Astrocyte of the hippocampus (primary cell): ENCODE results near the gene SLC2A14.
"Not testable (repeated sequence)": the region's sequence is repeated elsewhere in the genome, so short reads cannot be mapped to it uniquely, and the experiment has no call there.

ENCODE experiments used
- DNase-seq: peaks from one replicate; pipeline ENCODE4 v3.0.0; 2011; ENCODE audit warnings: low read depth, low spot score

SLC2A14 gene

DNA sequence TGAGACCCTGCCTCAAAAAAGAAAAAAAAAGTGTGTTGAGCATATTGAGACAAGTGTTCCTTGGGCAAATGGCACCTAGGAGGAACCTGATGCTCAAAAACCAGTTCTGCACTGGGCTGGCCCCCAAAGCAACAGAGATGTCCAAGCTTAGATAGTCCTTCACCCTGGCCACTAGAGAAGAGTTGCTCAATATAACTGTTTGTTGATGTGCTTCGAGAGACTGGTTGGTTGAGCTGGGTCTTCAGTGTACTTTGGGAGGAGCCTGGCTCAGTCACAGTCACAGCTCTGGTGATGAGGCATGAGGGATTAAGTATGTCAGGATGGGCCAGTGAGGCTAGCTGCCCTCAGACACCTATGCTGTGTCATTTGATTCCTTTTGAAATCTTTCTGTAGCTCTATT lies 38.0 kb downstream of the SLC2A14 start:
- DNase-seq = no peak

DNA sequence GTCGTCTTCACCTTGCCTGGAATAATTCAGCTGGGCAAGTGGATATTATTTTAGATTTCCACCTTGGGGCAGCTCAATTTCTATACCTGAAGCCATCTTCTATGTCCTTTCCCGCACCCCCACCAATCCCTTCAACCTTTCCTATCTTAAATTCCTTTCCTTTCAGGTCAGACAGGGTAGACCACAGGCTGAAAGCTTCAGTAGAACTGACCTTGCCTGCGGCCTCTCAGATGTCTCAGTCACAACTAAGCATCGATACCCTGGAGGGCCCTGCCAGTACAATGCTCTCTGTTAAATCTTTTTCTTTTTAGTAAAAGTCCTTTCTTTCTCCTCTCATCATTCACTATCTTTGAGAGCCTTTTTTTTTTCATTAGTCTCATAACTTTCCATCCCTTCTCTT lies 38.9 kb downstream of the SLC2A14 start:
- no peak for DNase-seq

DNA sequence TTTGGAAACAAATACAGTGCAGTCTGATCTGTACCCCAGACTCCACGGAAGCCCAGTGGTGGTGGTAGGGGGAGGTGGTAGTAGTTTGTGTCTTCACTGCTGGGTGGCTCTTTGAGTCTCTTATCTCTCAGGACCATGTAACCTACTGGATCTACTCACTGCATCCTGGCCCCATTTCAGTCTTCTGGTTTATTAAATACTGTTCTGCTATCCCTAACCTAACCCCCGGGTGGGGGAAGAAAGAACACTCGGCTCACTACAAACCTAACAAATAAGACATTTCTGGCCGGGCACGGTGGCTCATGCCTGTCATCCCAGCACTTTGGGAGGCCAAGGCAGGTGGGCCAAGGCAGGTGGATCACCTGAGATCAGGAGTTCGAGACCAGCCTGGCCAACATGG lies 39.5 kb downstream of the SLC2A14 start:
- not testable (repeated sequence) for DNase-seq

DNA sequence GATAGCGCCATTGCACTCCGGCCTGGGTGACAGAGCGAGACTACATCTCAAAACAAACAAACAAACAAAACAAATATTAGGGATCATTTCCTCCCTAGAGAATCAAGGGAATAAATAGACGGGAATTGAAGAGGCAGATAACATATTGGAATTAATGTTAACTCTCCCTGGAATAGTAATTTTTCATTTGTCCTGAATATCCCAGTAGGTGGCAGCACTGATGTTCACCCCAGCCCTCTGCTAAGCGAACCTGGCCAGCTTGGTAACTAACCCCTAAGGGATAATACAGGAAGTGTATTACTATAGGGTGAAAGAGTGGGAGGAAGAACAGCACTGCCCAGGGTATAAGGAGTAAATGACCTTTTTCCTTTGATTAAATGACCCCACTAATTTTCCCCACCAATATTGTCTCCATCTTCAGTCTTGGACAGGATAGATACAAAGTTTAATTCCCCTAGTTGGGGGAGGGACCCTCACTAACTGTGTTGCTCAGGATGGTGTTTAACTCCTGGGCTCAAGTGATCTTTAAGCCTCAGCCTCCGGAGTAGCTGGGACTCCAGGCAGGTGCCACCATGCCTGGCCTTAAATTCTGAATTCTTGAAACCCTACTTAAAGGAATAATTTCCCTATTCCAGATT lies 40.5 kb downstream of the SLC2A14 start:
- peak; percentile 67 for DNase-seq

DNA sequence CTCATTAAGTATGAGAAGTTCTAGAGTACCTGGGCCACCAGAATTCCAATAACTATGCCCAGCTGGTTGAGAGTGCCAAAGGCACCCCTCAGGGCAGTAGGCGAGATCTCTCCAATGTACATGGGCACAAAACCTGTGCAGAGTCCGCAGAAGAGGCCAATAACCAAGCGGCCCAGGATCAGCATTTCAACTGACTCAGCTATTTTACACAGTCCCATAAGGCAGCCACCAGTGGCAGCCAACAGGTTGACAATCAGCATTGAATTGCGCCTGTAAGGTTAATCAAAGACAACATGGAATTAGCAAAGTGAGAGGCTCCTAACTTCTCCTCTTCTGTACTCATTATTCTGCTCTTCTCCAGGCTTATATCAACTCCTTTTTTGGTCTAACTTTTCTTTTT lies 43.0 kb downstream of the SLC2A14 start:
- DNase-seq = not testable (repeated sequence)

DNA sequence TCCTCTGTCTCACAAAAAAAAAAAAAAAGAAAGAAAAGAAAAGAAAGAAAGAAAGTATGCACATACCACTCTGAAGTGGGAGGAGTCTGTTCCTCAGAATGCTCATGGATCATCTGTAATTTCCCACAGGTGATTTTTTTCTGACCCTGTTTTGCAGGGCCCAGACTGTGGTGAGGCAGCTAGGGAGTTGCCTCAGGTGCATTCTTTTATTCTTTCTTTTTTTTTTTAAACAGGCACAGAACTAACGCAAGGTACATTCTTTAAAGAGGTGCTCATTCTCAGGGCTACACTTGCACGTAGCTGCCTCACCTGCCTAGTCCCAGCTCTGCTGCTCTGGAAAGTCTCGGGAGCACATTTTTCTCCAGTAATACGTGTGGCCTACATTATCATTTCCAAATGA lies 47.0 kb downstream of the SLC2A14 start:
- not testable (repeated sequence) for DNase-seq

DNA sequence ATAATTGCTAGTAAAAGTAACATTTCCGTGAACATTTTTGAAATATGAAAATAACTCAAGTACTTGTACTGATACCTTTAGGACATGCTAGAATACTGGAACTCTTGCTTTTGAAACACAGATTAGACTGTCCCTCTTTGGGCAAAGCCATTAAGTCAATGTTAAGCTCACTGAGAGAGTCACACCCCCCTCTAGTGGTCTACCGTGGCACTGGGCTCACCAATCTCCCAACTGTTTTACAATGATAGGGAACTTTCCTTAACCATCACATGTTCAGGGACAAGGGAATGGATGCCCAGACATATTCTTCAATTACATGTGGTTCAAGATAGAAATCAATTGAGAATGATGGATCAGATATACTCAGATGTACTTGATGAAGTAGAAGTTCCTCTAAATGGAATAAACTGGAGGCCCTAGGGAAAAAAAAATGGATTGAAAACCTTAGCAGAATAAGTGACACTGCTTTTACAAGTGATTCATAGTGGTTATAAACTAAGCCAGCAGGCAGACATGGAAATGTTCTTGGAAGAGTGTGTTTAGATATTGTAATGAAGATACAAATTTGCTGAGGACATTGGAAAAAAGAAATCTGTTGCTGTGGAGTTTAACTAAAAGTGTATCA lies 65.7 kb downstream of the SLC2A14 start:
- DNase-seq = peak; percentile 75

DNA sequence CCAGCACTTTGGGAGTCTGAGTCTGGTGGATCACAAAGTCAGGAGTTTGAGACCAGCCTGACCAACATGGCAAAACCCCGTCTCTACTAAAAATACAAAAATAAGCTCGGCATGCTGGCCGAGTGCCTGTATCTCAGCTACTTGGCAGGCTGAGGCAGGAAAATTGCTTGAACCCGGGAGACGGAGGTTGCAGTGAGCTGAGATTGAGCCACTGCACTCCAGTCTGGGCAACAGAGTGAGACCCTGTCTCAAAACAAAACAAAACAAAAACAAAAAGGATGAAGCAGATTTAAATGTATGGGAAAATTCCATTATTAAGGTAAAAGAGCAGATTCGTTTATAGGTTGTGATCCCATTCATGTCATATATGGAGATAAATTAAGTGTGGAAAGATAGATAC lies 66.4 kb downstream of the SLC2A14 start:
- not testable (repeated sequence) for DNase-seq

DNA sequence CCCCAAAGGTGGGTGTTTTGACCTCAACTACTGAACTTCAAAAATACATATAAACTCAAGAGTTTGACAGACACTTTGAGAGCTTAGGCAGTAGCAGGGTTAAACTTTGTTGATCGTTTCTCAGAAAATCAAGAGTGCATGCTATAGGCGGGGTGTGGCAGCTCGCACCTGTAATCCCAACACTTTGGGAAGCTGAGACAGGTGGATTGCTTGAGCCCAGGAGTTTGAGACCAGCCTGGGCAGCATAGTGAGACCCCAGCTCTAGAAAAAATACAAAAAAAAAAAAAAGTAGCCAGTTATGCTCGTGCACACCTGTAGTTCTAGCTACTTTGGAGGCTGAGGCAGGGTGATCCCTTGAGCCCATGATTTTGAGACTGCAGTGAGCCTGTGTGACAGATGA lies 71.3 kb downstream of the SLC2A14 start:
- no peak for DNase-seq

DNA sequence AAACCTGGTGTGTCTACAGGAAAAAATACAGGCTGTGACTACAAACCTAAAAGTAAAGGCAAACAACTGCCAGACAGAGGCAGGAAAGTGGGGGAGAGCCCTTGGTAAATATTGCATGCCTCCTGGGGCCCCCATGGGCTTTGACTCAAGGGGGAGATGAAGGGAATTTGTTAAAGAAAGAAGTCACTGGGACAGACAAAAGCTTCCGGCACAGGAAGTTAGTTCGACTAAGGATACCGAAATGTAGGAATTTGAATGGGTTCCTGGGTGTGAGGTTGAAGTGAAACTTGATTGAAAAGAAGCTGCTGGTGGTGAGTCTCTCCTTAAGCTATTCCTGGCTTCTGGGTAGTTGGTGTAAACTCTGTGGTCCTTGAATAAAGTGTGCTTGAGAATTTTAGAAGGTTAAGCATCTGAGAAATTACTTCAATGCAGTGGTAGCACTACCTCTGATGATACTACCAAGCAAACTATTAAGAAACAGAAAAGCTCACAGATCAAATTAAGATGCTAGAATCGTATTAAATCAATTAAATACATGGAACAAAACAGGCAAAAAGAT lies 73.9 kb downstream of the SLC2A14 start:
- DNase-seq = not testable (repeated sequence)

DNA sequence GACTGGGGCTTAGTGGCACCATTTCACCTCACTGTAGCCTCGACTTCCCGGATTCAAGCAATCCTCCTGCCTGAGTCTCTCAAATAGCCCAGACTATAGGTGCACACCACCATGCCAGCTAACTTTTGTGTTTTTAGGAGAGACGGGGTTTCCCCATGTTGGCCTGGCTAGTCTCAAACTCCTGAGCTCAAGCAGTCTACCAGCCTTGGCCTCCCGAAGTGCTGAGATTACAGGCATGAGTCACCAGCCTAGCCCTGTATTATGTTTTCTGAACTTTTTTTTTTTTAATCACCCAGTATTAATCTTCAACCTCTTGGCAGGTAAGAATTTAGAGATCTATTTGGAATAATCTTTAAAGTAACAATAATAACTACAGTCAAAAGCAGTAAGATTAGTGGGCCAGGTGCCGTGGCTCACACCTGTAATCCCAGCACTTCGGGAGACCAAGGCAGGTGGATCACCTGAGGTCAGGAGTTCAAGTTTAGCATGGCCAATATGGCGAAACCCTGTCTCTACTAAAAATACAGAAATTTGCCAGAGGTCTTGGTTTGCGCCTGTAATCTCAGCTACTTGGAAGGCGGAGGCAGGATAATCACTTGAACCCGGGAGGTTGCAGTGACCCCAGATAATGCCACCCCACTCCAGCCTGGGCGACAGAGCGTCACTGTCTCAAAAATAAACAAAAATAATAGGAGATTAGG lies 74.9 kb downstream of the SLC2A14 start:
- peak; percentile 22 for DNase-seq

DNA sequence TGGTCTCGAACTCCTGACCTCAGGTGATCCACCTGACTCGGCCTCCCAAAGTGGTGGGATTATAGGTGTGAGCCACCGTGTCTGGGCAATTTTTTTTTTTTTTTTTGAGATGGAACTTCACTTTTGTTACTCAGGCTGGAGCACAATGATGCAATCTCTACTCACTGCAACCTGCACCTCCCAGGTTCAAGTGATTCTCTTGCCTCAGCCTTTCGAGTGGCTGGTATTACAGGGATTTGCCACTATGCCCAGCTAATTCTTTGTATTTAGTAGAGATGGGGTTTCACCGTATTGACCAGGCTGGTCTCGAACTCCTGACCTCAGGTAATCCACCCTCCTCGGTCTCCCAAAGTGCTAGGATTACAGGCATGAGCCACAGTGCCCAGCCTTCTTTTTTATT lies 75.4 kb downstream of the SLC2A14 start:
- not testable (repeated sequence) for DNase-seq

DNA sequence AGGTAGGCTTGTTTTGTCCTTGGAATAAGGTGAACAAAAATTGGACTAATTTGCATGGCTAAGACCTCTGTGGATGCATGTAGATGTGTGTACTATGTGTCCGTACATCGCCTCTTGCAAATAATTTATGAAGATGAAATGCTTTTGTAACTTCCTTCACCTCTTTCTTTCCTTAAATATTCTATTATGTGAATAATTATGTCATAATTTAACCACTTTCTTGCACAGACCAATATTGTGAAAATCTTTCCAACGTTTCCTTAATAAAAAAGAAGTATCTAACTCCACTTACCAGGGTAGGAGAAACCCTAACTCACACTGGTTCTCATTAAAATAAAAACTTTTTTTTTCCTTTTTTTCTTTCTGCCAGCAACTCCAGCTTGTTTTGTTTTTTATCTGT lies 79.5 kb downstream of the SLC2A14 start:
- DNase-seq = no peak

DNA sequence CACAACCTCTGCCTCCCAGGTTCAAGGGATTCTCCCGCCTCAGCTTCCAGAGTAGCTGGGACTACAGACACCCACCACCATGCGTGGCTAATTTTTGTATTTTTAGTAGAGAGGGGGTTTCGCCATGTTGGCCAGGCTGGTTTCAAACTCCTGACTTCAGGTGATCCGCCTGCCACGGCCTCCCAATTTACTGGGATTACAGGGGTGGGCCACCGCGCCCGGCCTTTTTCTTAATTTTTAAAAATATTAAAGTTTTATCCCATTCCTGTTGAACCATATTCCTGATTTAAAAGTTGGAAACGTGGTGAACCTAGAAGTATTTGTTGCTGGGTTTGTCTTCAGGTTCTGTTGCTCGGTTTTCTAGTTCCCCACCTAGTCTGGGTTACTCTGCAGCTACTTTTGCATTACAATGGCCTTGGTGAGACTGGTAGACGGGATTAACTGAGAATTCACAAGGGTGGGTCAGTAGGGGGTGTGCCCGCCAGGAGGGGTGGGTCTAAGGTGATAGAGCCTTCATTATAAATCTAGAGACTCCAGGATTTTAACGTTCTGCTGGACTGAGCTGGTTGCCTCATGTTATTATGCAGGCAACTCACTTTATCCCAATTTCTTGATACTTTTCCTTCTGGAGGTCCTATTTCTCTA lies 83.7 kb downstream of the SLC2A14 start, which contains the start of gene NANOG:
TSS of gene NANOG (plus strand) at position 519 of the 645 bp plus-strand sequence. CDS start 213 bp downstream, outside the sequence.
- not testable (repeated sequence) for DNase-seq

DNA sequence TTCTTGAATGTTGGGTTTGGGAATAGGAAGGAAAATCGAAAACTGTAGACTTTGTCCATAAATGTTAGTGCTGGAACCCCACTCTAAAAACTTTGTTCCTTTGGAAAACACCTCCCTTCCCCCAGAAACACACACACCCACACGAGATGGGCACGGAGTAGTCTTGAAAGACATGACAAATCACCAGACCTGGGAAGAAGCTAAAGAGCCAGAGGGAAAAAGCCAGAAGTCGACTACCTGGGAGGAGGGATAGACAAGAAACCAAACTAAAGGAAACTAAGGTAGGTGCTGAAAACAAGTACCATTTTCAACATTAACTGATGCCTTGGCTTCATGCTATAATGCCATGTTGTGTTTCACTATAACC lies 84.4 kb downstream of the SLC2A14 start:
- no peak for DNase-seq

DNA sequence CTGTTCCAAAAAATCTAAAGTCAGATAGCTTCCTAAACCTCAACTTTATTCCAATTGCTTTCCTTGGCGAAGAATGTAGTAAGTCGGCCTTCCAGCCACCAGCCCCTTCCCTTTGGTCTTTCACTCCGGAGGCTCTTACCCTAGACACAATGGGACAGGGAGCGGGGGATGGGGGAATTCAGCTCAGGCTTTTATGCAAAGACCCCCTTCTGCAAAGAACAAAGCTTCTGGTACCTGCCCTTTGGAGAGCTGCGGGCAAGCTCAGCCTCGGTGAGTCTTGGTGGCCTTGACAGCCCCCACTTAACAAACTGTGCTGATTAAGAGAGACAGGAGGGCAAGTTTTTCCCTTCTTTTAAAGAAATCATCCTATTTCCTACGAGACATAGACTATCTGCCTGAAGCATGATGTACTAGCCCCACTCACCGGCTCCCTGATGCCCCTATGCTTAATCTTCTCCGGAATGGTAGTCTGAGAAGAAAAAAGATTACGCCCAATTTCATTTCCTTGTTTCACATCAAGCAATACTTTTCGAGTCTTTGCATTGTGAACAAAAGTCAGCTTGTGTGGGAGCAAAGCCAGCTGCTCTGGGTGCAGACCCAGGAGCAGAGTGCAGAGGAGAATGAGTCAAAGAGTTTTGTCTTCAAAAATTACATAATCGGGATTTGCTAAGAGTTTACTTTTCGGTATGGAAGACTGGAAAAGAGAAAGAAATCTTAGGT lies 85.0 kb downstream of the SLC2A14 start:
- no peak for DNase-seq

DNA sequence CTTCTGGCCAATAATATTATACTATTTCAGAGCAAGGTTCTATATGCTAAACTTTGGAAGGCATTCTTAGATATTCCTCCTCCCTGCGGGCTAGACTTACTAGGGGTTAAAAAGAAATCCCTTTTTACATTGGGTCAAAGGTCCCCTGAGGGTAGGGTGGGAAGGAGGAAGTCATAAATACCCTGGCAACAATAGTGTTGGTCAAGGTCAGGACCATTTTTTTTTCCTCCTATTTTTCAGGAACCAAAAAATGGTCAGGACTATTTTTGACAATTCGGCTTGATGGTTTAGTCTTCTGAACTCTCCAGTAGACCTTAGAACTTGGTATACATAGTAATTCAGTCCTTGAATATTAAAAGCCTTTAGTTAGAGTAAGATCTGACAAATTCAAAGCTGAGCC lies 88.0 kb downstream of the SLC2A14 start:
- no peak for DNase-seq

DNA sequence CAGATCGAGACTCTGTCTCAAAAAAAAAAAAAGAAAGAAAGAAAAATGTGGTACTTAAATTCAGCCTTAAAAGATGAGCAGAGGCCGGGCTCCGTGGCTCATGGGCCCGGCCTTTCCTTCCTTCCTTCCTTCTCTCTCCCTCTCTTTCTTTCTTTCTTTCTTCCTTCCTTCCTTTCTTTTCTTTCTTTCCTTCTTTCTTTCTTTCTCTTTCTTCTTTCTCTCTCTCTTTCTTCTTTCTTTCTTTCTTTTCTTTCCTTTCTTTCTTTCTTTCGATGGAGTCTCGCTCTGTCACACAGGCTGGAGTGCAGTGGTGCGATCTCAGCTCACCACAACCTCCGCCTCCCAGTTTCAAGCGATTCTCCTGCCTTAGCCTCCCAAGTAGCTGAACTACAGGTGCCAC lies 89.3 kb downstream of the SLC2A14 start:
- DNase-seq = not testable (repeated sequence)

DNA sequence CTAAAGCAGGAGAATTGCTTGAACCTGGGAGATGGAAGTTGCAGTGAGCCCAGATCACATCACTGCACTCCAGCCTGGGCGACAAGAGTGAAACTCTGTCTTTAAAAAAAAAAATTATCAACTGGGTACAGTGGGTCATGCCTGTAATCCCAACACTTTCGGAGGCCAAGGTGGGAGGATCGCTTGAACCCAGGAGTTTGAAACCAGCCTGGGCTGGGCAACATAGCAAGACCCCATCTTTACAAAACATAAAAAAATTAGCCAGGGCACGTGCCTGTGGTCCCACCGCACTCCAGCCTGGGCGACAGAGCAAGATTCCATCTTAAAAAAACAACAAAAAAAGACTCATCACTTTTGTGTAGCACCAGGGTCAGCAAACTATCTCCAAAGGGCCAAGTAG lies 90.7 kb downstream of the SLC2A14 start:
- DNase-seq = no peak

DNA sequence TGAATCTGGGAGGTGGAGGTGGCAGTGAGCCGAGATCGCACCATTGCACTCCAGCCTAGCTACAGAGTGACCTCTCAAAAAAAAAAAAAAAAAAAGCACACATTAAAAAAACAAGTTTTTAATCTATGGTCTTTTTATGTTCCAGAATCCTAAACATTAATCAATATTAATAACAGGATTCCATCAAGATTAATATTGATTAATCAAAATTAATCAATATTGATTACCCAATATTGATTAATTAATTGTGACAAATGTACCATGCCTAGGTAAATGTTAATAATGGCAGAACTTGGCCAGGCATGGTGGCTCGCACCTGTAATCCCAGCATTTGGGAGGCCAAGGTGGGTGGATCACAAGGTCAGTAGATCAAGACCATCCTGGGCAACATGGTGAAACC lies 91.4 kb downstream of the SLC2A14 start:
- DNase-seq = no peak

DNA sequence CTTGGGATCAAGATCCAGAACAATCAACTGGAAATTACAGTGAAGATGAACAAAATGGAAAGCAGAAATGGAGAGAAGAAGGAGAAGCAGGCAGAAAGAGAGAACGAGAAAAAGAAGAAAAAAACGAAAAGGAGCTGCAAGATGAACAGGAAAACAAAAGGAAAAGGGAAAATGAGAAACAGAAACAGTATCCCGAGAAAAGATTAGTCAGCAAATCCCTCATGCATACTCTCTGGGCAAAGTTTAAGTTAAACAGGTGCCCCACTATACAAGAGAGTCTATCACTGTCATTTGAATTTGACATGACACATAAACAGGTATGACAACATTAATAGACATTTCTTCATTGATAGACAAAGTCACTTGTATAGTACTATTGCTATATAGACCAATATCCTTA lies 102.7 kb downstream of the SLC2A14 start:
- no peak for DNase-seq
